GM12872 (cell line): ENCODE measurements around the gene CAMK2N1.

Experiments used
- TF ChIP-seq, protein P1 (sequence below): IDR thresholded peaks from 3 replicates; pipeline ENCODE4 v1.5.1; 2011; ENCODE audit warnings: low read depth, mild to moderate bottlenecking, low read length, moderate library complexity; ENCODE audit not compliant: insufficient read depth

The CAMK2N1 gene

GRCh38 chr1:20500716-20501115 lies 14.7 kb upstream of the CAMK2N1 start:
- TF ChIP-seq, protein P1, sequence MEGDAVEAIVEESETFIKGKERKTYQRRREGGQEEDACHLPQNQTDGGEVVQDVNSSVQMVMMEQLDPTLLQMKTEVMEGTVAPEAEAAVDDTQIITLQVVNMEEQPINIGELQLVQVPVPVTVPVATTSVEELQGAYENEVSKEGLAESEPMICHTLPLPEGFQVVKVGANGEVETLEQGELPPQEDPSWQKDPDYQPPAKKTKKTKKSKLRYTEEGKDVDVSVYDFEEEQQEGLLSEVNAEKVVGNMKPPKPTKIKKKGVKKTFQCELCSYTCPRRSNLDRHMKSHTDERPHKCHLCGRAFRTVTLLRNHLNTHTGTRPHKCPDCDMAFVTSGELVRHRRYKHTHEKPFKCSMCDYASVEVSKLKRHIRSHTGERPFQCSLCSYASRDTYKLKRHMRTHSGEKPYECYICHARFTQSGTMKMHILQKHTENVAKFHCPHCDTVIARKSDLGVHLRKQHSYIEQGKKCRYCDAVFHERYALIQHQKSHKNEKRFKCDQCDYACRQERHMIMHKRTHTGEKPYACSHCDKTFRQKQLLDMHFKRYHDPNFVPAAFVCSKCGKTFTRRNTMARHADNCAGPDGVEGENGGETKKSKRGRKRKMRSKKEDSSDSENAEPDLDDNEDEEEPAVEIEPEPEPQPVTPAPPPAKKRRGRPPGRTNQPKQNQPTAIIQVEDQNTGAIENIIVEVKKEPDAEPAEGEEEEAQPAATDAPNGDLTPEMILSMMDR: no peak

GRCh38 chr1:20499718-20500117 lies 13.7 kb upstream of the CAMK2N1 start:
- TF ChIP-seq, protein P1: no peak

- TF ChIP-seq, protein P1: no peak
Measured at GRCh38 chr1:20499105-20499504, 13.1 kb upstream of the CAMK2N1 start.

DNA sequence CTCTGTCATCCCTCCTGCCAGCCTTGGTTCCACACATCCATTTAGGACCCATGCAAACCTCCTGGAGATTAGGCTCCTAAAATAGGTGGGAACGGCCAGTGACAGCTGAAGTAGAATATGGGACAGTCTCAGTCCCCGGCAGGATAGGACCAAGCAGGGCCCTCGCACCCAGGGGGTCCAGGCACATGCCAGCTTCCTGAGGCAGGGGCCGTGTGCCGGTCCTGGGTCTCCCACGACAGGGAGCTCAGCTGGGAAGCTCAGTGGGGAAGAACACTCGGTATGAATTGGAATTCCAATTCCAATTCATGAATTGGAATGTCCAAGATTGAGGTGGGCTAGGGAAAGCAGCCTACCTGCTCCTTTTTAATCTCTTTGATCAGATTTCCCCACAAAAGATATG lies 12.1 kb upstream of the CAMK2N1 start:
- TF ChIP-seq, protein P1: no peak

DNA sequence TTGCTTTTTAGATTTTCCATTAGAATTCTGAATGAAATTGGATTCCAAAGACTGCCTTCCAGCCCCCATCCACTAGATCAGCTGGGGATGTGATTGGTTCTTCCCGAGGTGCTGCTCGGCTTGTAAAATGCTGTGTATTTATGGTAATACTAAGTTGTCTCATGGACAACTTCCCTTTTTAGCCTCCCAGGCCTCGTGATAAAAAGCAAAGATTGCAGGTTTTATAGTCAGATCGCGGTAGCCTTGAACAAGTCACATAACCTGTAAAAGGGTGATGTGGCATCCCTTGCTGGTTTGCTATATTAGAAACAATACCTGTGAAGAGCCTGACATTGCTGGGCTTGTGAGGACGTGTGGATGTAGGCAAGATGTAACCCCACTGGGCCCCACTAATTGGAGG lies 11.5 kb upstream of the CAMK2N1 start:
- TF ChIP-seq, protein P1: no peak

- TF ChIP-seq, protein P1: no peak
Measured at GRCh38 chr1:20496241-20496661, 10.2 kb upstream of the CAMK2N1 start.

DNA sequence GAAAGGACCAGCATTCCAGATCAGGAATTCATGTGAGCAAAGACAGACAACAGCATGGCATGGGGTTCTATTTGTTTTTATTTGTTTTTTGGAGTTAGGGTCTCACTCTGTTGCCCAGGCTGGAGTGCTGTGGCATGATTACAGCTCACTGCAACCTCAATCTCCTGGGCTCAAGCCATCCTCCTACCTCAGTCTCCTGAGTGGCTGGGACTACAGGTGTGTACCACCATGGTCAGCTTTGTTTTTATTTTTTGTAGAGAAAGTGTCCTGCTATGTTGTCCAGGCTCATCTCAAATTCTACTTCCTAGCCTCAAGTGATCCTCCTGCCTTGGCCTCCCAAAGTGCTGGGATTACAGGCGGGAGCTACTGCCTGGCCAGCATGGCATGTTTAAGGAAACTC lies 9.7 kb upstream of the CAMK2N1 start:
- TF ChIP-seq, protein P1: no peak
